ENCODE data around the gene FAM53B. TPM values are rescaled to one million over a fixed set of nuclear protein-coding genes. Genes with fewer than 3 reads are reported as not detected.

FAM53B gene
- total RNA-seq, 1 donor from 2014 or later, result 21.8 TPM

DNA sequence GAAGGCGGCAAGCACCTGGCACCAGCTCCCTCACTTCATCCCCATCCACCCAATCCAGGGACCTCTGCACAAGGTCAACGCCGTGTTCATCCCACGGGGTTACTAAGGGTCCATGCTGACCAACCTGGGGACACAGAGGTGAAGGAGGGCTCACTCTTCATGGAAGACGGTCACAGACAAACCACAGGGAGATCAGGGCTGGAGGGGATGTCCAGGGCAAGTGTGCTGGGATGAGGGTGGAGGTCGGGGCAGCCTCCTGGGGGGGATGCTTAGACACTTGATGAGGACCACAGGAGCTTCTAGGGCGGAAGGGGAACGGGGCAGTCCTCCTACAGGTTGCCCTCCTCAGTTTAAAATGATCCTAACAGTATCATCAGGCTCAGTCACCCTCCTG is 46.7 kb downstream of the FAM53B start:
- Mint-ChIP-seq H3K4me3 (peak overlapping the region; percentile 60), H3K36me3 (ENCODE audit: low read depth) (peaks cover 55% of the 10 kb centered on the region), H3K27me3 (no peaks in the 10 kb centered on the region), H3K9me3 (no peaks in the 10 kb centered on the region), H3K27ac (peak overlapping the region; percentile 94), H3K4me1 (peaks cover 84% of the 10 kb centered on the region)
- intact Hi-C loops (cut with micrococcal nuclease), result no loop called here
- DNase-seq, result peak; percentile 54

DNA sequence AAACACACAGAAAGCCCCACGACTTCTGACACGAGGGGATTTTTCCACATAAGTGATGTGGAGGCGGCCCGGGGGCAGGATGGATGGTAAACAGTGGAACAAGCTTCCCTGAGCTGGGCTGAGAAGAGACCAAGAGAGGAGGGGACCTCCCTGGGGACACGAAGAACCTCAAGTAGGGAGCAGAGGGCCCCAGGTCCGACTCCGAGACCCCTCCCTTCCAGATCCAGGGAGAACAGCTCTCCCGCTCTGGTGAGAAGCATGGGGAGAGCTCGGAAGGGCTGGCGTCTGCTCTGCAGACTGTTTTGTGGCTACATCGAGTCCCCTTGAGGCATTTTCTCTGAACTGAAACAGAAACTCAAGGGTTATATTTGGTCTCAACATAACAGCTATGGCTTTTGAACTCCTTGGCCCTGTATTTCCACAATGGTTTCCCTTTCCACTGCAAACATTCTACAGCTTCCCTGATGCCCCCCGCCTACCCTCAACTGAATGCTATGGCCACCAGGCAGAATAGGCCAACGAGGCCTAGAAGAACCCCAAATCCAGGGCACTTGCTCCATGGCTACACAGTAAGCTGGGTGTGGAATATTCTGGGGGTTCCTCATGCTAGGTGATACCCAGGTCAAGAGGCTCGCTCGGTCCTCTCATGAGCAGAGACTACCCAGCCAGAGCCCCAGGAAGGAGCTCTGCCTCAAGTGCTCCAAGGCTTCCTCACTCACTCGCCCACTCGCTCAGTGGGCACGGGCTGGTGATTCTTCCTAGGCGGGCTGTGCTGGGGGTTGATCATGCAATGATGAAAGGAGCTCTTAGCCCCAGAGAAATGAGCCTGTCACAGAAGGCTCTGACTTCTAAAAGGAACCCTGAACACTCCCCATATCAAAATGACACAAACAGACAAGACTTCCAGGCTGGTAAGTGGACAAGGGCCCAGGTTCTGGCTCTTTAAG is 47.5 kb downstream of the FAM53B start:
- no peaks in the 10 kb centered on the region for H3K9me3 Mint-ChIP-seq
- peaks cover 52% of the 10 kb centered on the region for H3K36me3 Mint-ChIP-seq (ENCODE audit: low read depth)
- DNase-seq, result peak; percentile 83
- intact Hi-C loops (cut with micrococcal nuclease), result loop anchor here (1.0 kb wide), 1 partner anchor 22 kb away; no protein-coding TSS in a partner anchor
- H3K4me1 Mint-ChIP-seq, result peaks cover 77% of the 10 kb centered on the region
- no peaks in the 10 kb centered on the region for H3K27me3 Mint-ChIP-seq
- H3K4me3 Mint-ChIP-seq, result peak overlapping the region; percentile 60
- peak overlapping the region; percentile 94 for H3K27ac Mint-ChIP-seq

DNA sequence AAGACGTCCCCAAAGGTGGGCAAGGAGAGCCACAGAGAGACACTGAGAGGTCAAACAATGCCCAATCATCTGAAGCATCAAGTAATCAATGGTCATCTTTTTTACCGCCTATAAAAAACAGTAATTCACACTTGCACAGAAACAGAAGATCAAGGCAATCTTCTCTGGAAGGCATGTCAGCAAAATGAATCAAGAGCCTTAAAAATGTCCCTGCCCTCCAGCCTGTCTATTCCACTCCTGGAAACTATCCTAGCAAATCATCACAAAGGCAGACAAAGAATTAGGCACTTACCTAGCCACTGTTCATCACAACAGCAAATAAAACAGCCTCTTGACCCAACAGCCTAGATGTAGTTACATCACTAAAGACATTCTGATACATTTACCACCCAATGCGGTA is 48.9 kb downstream of the FAM53B start:
- Mint-ChIP-seq H3K4me1 (peaks cover 72% of the 10 kb centered on the region), H3K4me3 (peak overlapping the region; percentile 48), H3K27me3 (no peaks in the 10 kb centered on the region), H3K9me3 (no peaks in the 10 kb centered on the region), H3K27ac (peak overlapping the region; percentile 56), H3K36me3 (ENCODE audit: low read depth) (peaks cover 55% of the 10 kb centered on the region)
- DNase-seq, result no peak
- intact Hi-C loops (cut with micrococcal nuclease), result no loop called here

DNA sequence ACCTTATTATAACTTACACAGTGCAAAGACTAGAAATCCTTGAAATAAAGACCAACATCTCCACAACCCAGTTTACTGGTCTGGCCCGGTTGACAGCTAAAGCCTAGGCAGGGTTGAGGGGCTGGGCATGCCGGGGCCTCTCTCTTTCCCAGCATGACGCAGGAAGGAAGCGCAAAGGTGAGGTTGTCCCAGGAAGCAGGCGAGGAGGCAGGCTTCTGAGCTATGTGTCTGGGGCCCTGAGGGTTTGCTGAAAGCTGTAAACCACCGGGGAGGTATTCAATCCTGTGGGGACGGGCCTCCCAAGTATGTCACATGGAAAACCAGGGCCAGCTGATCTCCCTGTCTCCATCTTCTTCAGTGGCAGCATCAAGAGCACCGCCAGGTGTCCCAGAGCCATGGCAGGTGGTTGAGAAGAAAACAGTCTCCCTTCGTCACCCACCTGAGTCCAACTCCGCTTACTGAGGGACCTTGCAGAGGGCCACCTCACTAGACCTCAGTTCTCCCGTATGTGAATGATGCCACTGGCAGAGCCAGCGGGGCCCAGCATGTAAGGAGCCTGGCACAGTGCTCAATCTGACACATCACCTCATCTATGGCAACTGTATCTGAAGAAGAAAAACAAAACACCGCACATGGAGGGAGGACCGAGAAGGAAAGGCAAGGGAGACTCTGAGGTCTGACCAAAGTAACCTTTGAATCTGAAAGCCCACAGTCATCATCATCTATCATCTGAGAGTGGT is 49.5 kb downstream of the FAM53B start:
- Mint-ChIP-seq H3K4me3 (peak overlapping the region; percentile 48), H3K9me3 (no peaks in the 10 kb centered on the region), H3K27me3 (no peaks in the 10 kb centered on the region), H3K4me1 (peaks cover 72% of the 10 kb centered on the region), H3K27ac (peak overlapping the region; percentile 56), H3K36me3 (ENCODE audit: low read depth) (peaks cover 55% of the 10 kb centered on the region)
- no peak for DNase-seq
- intact Hi-C loops (cut with micrococcal nuclease), result loop anchor here (1.0 kb wide), 1 partner anchor 8 kb away; no protein-coding TSS in a partner anchor

DNA sequence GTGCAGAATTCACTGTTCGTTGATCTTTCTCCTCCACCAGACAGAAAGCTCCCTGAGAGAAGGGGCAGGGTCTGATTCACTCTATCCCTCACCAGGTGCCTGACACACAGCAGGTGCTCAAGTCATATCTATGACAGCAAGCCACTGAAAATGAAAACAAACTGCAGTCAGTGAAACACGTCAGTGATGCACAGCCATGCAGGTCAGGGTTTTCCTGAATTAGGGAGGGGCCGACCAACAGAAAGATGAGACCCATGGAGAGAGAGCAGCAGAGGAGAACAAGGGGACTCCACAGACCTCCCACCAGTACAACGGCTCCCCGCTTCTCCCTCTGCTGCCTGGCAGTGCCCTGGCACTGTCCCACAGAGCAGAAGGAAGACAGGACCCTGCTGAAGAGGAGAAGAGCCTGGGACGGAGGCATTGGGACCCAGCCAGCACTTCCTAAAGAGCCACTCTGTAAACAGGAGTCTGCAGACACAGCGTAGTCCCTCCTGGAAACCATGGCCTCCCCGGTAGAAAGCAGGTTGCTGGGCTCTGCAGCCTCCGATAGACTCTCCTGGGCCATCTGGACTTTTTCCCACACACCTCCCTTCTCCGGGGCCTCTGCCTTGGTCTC is 50.3 kb downstream of the FAM53B start:
- H3K9me3 Mint-ChIP-seq, result no peaks in the 10 kb centered on the region
- H3K4me1 Mint-ChIP-seq, result peaks cover 75% of the 10 kb centered on the region
- no peaks in the 10 kb centered on the region for H3K27me3 Mint-ChIP-seq
- DNase-seq, result no peak
- H3K4me3 Mint-ChIP-seq, result peak overlapping the region; percentile 44
- H3K27ac Mint-ChIP-seq, result peak overlapping the region; percentile 74
- intact Hi-C loops (cut with micrococcal nuclease), result loop anchor here (1.0 kb wide), 1 partner anchor 8 kb away; no protein-coding TSS in a partner anchor
- H3K36me3 Mint-ChIP-seq (ENCODE audit: low read depth), result peaks cover 58% of the 10 kb centered on the region

DNA sequence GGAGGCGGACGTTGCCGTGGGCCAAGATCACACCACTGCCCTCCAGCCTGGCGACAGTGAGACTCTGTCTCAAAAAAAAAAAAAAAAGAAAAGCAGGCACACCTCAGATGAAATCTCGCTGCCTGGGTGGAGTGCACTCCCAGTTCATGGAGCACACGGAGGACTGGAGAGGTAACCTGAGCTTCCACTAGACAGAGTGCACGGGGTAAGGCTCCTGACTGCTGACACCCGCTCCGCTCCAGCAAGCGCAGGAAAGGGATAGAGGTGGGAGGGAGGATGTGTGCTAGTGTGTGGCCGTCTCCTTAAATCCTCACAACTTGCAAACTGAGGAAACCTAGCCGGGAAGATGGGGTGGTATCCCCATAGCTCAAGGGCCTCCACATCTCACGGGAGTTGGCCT is 50.8 kb downstream of the FAM53B start:
- Mint-ChIP-seq H3K4me3 (peak overlapping the region; percentile 44), H3K27ac (peak overlapping the region; percentile 74)

DNA sequence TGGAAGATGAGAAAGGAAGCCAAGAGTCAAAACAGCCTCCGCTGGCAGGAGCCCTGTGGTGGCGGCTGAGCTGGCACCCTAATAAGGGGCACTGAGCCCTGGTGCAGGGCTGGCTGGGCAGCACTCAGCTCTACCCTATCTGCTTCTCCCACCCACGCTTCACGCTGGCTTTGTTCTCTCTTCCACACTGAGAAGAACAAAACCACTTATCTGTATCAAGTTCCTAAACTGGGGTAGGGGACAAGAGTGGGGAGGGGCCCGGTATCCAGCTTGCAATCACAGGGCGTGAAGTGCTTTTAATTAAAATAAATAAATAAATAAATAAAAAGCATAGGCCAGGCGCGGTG is 52.1 kb downstream of the FAM53B start:
- Mint-ChIP-seq H3K4me1 (peaks cover 69% of the 10 kb centered on the region), H3K27ac (no peak overlapping the region), H3K9me3 (no peaks in the 10 kb centered on the region), H3K36me3 (ENCODE audit: low read depth) (peaks cover 57% of the 10 kb centered on the region), H3K27me3 (no peaks in the 10 kb centered on the region), H3K4me3 (no peak overlapping the region)
- intact Hi-C loops (cut with micrococcal nuclease), result no loop called here
- DNase-seq, result no peak

More for the DNA sequence above, 50.8 kb downstream of the FAM53B start:
- Mint-ChIP-seq H3K9me3 (no peaks in the 10 kb centered on the region), H3K36me3 (ENCODE audit: low read depth) (peaks cover 53% of the 10 kb centered on the region), H3K27me3 (no peaks in the 10 kb centered on the region), H3K4me1 (peaks cover 73% of the 10 kb centered on the region)
- no peak for DNase-seq
- intact Hi-C loops (cut with micrococcal nuclease), result no loop called here

DNA sequence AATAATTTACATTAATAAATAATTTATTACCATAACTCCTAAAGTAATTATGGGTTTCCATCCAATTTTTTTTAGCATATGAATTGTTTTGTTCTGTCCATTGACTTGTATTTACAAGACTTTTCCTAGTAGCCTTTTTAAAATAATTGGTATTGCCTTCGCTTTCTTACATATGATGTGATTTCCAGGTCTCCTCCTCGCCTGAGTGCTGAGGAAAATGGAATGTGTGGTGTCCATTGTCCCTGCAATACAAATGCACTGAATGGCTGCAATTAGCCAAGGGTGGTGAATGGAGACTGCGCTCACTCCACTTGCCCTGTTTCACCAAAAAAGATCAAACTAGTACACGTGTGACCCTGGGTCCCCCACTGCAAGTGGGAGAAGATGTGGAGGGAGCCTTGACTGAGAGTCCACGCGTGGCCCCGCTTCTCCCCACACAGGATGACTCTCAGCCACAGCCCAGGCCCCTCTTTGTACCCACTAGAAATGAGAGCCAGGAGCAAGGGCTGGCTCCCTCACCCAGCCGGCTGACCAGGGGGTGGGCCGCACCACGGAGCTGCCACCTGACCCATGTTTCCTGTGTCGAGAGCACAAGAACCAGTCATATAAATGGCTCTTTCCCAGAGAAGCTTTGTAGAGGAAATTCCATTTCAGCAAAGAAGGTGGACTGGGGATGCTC is 52.6 kb downstream of the FAM53B start:
- Mint-ChIP-seq H3K27ac (no peak overlapping the region), H3K4me3 (no peak overlapping the region), H3K27me3 (no peaks in the 10 kb centered on the region)

DNA sequence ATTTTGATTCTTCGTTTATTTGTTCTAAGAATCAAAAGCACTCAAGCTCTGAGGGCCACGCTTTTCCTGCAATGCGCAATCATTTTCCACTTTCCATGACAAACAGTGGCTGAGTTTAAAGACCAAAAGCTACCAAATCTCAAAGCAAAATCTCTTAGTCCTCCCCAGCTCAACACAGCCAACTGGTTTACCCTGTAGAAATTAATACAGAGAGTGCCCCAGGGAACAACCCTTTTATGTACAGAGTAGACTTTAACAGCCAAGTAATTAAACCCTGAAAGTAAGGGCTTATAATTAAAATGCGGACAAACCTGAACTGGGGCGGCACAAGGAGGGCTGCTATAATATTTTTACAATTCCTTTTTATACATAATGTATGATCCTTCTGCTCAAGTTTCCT is 53.2 kb downstream of the FAM53B start:
- Mint-ChIP-seq H3K4me3 (no peak overlapping the region), H3K36me3 (ENCODE audit: low read depth) (peaks cover 61% of the 10 kb centered on the region), H3K9me3 (no peaks in the 10 kb centered on the region), H3K4me1 (peaks cover 67% of the 10 kb centered on the region), H3K27me3 (no peaks in the 10 kb centered on the region), H3K27ac (no peak overlapping the region)
- no peak for DNase-seq
- intact Hi-C loops (cut with micrococcal nuclease), result no loop called here

More for the DNA sequence above, 52.6 kb downstream of the FAM53B start:
- Mint-ChIP-seq H3K4me1 (peaks cover 68% of the 10 kb centered on the region), H3K9me3 (no peaks in the 10 kb centered on the region), H3K36me3 (ENCODE audit: low read depth) (peaks cover 59% of the 10 kb centered on the region)
- DNase-seq, result no peak
- intact Hi-C loops (cut with micrococcal nuclease), result no loop called here

DNA sequence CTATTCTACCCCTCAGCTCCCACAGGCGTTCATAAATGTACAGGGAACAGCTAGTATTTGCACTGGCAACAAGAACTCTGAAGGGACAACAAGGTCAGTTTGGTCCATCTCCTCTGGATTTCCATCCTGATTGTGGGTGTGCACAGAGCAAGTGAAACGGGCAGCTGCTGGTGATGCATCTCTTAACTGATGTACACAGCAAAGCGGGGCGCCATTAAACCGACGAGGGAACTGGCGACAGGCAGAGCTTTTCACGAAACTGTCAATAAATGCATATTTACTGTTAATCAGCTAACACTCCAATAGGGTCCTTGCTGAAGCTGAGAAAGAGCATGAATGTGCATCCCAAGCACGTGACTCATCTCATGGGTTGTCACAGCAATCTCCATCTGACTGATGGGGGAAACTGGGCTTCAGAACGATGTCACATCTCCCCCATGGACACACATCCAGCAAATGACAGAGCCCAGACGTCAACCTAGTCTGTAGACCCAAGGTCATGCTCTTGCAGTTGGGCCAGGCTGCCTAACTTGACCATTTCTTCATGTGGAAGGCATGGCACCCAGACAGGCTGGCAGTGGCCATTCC is 54.2 kb downstream of the FAM53B start:
- DNase-seq, result no peak
- H3K27me3 Mint-ChIP-seq, result no peaks in the 10 kb centered on the region
- H3K9me3 Mint-ChIP-seq, result no peaks in the 10 kb centered on the region
- peaks cover 58% of the 10 kb centered on the region for H3K36me3 Mint-ChIP-seq (ENCODE audit: low read depth)
- peak overlapping the region; percentile 91 for H3K27ac Mint-ChIP-seq
- intact Hi-C loops (cut with micrococcal nuclease), result loop anchor here (1.0 to 2.0 kb wide), 6 partner anchors 28 to 75 kb away; no protein-coding TSS in a partner anchor
- peaks cover 62% of the 10 kb centered on the region for H3K4me1 Mint-ChIP-seq
- peak overlapping the region; percentile 66 for H3K4me3 Mint-ChIP-seq

DNA sequence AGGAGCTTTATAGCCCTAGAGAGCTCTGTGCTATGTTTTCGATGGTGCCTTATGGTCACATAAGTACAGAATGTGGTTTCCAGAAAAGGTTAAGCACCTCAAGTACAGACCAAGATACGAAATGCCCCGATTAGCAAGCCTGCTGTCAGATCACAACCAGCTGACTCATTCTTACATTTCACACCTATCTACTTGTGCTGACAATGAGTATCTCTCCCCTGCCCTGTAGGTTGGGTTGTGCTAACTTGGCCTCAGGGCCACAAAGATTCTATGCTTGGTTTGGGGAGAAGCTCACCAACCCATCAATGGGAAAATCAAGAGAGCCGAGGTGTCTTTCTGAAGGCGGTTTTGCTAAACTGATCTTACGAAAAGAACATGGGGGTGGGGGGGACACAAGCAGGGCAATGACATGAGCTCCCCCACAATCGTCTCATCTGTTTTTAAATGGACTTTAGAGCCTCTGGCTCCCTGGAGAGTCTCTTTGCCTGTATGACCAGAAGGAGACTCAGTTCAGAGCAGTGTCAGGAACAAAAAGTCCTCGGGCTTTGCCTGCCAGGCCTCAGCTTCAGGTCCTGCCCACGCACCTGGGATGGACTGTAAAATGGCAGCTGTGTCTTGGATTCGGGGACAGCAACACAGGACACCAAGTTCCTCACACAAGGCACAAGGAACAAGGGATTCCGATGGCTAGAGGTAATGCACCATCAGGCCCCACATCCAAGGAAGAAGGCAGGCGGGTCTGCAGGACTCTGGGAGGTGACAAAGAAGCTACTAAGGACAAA is 55.1 kb downstream of the FAM53B start:
- DNase-seq, result peak; percentile 86
- H3K4me3 Mint-ChIP-seq, result peak overlapping the region; percentile 66
- peaks cover 58% of the 10 kb centered on the region for H3K4me1 Mint-ChIP-seq
- H3K9me3 Mint-ChIP-seq, result no peaks in the 10 kb centered on the region
- intact Hi-C loops (cut with micrococcal nuclease), result loop anchor here (1.0 to 2.0 kb wide), 9 partner anchors 13 to 74 kb away; no protein-coding TSS in a partner anchor
- H3K27me3 Mint-ChIP-seq, result no peaks in the 10 kb centered on the region
- H3K36me3 Mint-ChIP-seq (ENCODE audit: low read depth), result peaks cover 58% of the 10 kb centered on the region
- H3K27ac Mint-ChIP-seq, result peak overlapping the region; percentile 91

DNA sequence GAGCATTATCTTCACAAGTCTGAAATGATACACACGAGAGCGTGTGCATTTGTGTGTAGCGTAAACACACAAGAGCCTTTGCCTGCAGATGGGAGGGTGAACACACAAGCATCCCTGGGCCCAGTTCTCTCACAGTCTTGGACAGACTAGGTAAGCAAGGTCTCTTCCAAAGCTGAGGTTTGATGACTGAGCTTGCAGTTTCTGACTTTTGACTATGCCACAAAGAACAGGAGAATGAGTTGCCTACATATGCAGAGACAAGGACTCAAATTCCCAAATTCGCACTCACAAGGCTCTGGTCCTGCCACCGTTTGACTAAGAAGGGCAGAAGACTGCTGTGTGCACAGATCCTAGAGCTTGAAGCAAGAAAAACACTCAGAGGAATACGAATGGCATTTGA is 55.8 kb downstream of the FAM53B start:
- Mint-ChIP-seq H3K4me3 (peak overlapping the region; percentile 66), H3K4me1 (peaks cover 51% of the 10 kb centered on the region), H3K27ac (peak overlapping the region; percentile 91), H3K9me3 (no peaks in the 10 kb centered on the region), H3K27me3 (no peaks in the 10 kb centered on the region), H3K36me3 (ENCODE audit: low read depth) (peaks cover 52% of the 10 kb centered on the region)
- no peak for DNase-seq
- intact Hi-C loops (cut with micrococcal nuclease), result loop anchor here (1.0 to 2.0 kb wide), 5 partner anchors 14 to 74 kb away; no protein-coding TSS in a partner anchor

Measured in activated CD4-positive, alpha-beta T cell treated with anti-CD3 and anti-CD28 coated beads, Interleukin-2, amount 10 ng/mL, durations not matched to agents 24 days and 14 days (primary cell).